HG03280 (cell line): Measurements from ENCODE around the gene DCTN2.
"Not testable (repeated sequence)": the region's sequence is repeated elsewhere in the genome, so short reads cannot be mapped to it uniquely, and the experiment has no call there.

Experiments
- ATAC-seq: cut with Tn5 transposase; IDR thresholded peaks from one replicate; pipeline ENCODE4 v1.9.1; 2021; ENCODE audit warnings: mild to moderate bottlenecking, moderate library complexity; ENCODE audit not compliant: unreplicated experiment

The DCTN2 gene

DNA sequence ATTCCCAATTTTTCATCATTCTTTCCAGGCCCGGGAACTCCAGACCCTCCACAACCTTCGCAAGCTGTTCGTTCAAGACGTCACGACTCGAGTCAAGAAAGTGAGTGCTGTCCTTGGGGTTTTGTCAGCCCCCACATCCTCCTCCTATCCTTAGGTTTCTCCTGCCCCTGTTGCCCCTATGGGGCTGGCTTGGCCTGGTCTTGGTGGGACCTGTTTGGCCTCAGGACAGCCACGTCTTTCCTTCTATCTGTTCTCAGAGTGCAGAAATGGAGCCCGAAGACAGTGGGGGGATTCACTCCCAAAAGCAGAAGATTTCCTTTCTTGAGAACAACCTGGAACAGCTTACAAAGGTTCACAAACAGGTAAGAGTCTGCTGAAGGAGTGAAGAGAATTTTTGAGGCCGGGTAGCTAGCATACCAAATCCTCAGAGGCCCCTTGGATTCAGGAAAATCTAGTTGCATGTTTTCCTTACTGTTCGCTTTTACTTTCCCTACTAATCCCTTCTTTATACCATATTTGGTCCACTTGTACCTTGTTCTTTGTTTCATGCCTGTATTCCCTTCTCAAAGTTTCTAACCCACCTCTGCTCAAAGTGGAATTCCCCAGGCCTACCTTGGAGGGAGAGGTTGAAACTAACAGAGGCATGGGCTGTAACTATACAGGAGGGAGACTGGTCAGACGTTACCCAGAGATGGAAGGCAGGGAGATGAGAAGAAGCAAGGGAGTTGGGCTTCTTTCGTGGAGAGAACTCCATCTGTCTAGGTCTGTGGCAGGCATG is 31.2 kb upstream of the DCTN2 start:
- ATAC-seq: no peak

DNA sequence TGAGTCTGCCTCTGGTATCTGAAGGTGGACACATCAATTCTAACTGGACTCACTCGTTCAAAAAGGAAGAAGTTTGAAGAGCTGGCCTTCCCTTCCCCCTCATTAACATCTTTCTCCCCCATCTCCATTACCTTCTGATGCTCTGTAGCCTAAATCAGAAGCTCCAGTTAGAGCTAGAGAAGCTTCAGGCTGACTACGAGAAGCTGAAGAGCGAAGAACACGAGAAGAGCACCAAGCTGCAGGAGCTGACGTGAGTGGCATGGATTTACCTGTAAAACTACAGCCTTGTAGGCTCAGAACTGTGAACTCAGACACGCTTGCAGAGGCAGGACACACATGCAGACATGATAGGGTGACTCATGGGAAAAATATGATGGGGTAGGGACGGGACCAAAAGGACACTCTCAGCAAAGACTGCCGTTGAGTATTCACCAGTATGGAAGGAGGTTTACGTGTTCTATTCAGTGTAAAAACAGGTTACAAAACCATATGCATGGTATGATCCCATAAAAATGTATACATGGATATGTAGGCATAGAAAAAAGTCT is 29.7 kb upstream of the DCTN2 start:
- ATAC-seq: no peak

GRCh38 chr12:57575771-57576612 is 29.0 kb upstream of the DCTN2 start:
- no peak for ATAC-seq

DNA sequence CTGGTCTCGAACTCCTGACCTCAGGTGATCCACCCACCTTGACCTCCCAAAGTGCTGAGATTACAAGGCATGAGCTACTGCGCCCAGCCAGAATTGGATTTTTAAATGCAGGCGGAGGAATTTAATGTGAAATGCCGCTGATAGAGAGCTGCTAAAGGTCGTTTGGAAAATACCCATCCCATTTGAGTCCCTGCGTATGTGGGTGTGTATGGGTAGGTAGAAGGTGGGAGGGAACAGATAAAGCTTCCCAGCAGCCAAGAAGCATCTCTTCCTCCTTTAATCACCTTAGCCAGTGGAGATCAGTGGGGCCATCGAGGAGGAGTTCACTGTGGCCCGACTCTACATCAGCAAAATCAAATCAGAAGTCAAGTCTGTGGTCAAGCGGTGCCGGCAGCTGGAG is 27.8 kb upstream of the DCTN2 start:
- ATAC-seq: no peak

GRCh38 chr12:57571926-57572762 is 25.2 kb upstream of the DCTN2 start:
- no peak for ATAC-seq

DNA sequence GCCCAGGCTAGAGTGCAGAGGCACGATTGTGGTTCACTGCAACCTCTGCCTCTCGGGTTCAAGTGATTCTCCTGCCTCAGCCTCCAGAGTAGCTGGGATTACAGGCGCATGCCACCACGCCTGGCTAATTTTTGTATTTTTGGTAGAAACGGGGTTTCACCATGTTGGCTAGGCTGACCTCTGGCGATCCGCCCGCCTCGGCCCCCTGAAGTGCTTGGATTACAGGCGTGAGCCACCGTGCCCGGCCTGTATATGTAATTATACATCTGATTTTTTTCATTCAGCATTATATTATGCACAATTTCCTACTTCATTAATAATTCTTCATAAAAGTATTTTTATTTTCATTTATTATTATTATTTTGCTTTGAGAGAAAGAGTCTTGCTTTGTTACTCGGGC is 23.4 kb upstream of the DCTN2 start:
- ATAC-seq: not testable (repeated sequence)

GRCh38 chr12:57569858-57570257 is 22.9 kb upstream of the DCTN2 start:
- no peak for ATAC-seq

- no peak for ATAC-seq
These were observed 21.8 kb upstream of the DCTN2 start for GRCh38 chr12:57568838-57569237.

DNA sequence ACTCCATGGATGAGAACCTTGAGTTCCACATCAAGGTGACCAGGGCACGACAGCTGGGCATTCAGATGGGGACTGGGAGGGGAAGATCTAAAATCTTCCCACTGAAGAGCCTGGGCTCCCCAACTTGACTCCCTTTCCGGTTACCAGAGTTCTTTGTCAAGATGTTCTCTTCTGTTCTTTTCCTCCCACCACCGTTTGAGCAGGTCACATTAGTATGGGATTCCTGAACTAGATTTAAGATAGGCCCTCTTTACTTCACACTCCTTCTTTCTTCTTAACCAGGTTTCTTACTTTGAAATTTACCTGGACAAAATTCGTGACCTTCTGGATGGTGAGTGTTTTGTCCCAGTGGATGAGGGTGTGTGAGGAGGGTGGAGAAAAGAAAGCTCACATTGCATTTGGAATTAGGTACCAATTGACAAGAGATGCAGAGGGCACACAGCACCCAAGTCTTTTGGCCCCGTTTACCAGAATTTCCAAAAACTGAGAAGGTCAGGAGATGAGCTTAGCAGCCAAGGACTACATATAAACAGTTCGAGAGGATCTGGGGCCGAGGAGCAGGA is 17.3 kb upstream of the DCTN2 start:
- ATAC-seq: no peak

GRCh38 chr12:57563358-57563757 is 16.4 kb upstream of the DCTN2 start:
- ATAC-seq: no peak

GRCh38 chr12:57561117-57561516 is 14.1 kb upstream of the DCTN2 start:
- not testable (repeated sequence) for ATAC-seq

- no peak for ATAC-seq
These were observed 13.5 kb upstream of the DCTN2 start for GRCh38 chr12:57560516-57560915.

DNA sequence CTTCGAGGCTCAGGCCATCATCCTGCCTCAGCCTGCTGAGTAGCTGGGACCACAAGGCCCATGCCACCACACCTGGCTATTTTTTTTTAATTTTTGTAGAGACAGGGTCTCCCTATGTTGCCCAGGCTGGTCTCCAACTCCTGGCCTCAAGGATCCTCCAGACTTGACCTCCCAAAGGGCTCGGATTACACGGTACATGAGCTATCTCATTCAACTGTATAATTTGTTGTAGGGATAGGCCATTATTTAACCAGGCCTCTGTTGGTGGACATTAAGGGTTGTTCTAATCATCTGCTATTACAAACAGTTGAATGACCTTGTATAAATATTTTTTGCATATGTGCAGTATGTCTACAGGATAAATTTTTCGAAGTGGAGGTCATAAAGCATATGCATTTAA is 11.9 kb upstream of the DCTN2 start:
- ATAC-seq: no peak

DNA sequence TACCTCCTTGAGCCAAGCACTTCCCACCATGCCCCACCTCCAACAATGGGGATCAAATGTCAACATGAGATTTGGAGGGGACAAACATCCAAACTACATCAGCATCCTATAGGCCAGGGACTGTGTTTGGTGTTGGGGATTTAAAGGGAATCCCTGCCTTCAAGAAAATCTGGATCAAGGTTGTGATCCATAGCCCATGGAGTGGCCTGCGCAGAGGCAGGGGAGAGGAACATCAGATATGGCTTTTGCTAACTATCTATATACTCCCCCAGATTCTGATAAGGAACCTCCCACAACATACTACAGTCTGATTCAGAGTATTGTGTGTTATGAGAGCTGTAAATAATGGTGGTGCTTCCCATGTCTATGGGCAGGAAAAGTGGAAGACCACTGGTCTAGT is 7.9 kb upstream of the DCTN2 start:
- no peak for ATAC-seq

DNA sequence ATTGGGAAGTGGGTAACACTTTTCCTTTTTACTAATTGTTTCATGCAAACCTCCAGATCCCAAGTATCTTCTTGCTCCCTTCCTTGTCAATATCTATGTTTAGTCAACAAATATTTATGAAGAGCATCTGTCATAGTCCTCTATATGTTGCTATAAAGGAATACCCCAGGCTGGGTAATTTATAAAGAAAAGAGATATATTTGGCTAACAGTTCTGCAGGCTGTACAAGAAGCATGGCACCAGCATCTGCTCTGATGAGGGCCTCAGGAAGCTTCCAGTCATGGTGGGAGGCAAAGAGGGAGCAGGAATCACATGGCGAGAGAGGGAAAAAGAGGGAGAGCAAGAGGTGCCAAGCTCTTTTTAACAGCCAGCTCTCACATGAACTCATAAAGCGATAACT is 7.5 kb upstream of the DCTN2 start:
- ATAC-seq: no peak

- no peak for ATAC-seq
These were observed 6.6 kb upstream of the DCTN2 start for GRCh38 chr12:57553343-57554202.

GRCh38 chr12:57552835-57553313 is 5.9 kb upstream of the DCTN2 start:
- no peak for ATAC-seq

DNA sequence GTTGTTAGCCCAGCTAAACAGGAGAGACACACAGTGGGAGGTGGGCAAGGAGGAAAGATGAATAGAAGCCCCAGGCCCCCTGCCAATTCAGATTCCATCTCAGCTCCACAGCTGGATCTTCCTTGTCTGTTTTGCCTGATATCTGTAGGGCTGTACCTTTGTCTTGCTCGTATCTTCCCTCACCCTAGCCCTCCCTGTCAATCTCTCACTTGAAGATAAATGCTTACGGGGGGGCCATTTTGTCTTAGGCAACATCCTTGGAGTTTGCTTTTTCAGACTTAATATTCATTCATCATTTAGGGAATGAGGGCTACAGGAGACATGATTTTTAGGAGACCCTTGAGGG is 5.3 kb upstream of the DCTN2 start:
- no peak for ATAC-seq

DNA sequence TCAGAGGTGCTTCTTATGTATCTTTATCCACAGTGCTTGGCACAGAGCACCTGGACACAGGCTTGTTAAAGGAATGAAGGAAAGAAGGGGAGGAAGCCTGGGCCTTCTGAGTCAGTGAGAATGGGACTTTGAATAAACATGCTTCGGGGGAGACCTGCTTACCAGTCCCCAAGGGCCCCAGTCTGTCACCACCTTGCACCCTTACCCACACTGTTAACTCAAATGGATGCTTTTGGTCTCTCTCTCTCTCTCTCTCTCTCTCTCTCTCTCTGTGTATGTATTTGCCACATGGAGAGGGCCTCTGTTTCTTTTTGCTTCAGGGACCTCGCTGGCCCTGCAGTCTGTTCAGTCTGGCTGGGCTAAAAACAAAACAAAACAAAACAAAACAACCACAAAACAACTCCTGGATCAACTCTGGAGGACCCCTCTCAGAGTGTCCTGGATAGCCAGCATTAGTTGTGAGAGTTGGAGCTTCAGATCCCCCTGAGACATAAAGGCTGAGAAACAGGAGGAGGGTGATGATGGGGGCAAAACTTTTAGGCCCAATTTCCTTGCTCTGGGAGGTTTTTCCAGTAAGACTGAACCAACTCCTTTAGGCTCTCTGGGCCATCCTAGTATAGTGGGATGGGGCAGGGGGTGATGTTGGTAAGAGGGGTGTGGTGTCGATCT is 4.8 kb upstream of the DCTN2 start:
- ATAC-seq: no peak
